ENCODE measurements around the gene ATP10A.

Gene ATP10A

GRCh38 chr15:25863111-25863967 is at the start of gene ATP10A:
Gene ATP10A, minus strand, starts transcription at chr15:25863327. Its CDS starts 231 bp downstream, at chr15:25863096.
- DNase-seq (ENCODE audit: low spot score): no peak

GRCh38 chr15:25912035-25912434 is 48.9 kb upstream of the ATP10A start:
- no peak for DNase-seq (ENCODE audit: low spot score)

GRCh38 chr15:25910832-25911231 is 47.7 kb upstream of the ATP10A start:
- DNase-seq (ENCODE audit: low spot score): no peak

GRCh38 chr15:25909806-25910205 is 46.7 kb upstream of the ATP10A start:
- DNase-seq (ENCODE audit: low spot score): no peak

- DNase-seq (ENCODE audit: low spot score): no peak
Observed at GRCh38 chr15:25909325-25909724, 46.2 kb upstream of the ATP10A start.

- DNase-seq (ENCODE audit: low spot score): no peak
Observed at GRCh38 chr15:25905140-25905539, 42.0 kb upstream of the ATP10A start.

GRCh38 chr15:25903024-25903581 is 40.0 kb upstream of the ATP10A start:
- no peak for DNase-seq (ENCODE audit: low spot score)

- no peak for DNase-seq (ENCODE audit: low spot score)
Observed at GRCh38 chr15:25901811-25902605, 38.9 kb upstream of the ATP10A start.

- no peak for DNase-seq (ENCODE audit: low spot score)
Observed at GRCh38 chr15:25900901-25901300, 37.8 kb upstream of the ATP10A start.

GRCh38 chr15:25900431-25900830 is 37.3 kb upstream of the ATP10A start:
- no peak for DNase-seq (ENCODE audit: low spot score)

GRCh38 chr15:25899870-25900269 is 36.7 kb upstream of the ATP10A start:
- DNase-seq (ENCODE audit: low spot score): no peak

- no peak for DNase-seq (ENCODE audit: low spot score)
Observed at GRCh38 chr15:25897658-25898057, 34.5 kb upstream of the ATP10A start.

- DNase-seq (ENCODE audit: low spot score): no peak
Observed at GRCh38 chr15:25894371-25894902, 31.3 kb upstream of the ATP10A start.

GRCh38 chr15:25893596-25893995 is 30.5 kb upstream of the ATP10A start:
- DNase-seq (ENCODE audit: low spot score): no peak

GRCh38 chr15:25892126-25892525 is 29.0 kb upstream of the ATP10A start:
- no peak for DNase-seq (ENCODE audit: low spot score)

- DNase-seq (ENCODE audit: low spot score): no peak
Observed at GRCh38 chr15:25891081-25891480, 28.0 kb upstream of the ATP10A start.

GRCh38 chr15:25890529-25890928 is 27.4 kb upstream of the ATP10A start:
- no peak for DNase-seq (ENCODE audit: low spot score)

- no peak for DNase-seq (ENCODE audit: low spot score)
Observed at GRCh38 chr15:25887870-25888269, 24.7 kb upstream of the ATP10A start.

GRCh38 chr15:25886498-25887140 is 23.5 kb upstream of the ATP10A start:
- DNase-seq (ENCODE audit: low spot score): no peak

- DNase-seq (ENCODE audit: low spot score): no peak
Observed at GRCh38 chr15:25884370-25884769, 21.2 kb upstream of the ATP10A start.

GRCh38 chr15:25883463-25884259 is 20.5 kb upstream of the ATP10A start:
- DNase-seq (ENCODE audit: low spot score): no peak

All from HuH-7 (cell line).